Mesothelial cell of epicardium (in vitro differentiated cells): ENCODE results near the gene KAZN. TPM values are rescaled to one million over a fixed set of nuclear protein-coding genes. Genes with fewer than 3 reads are reported as not detected.

Experiments used
- DNase-seq, 2 experiments: peaks; one replicate each; pipeline ENCODE4 v3.0.0; 2021; ENCODE audit warnings: low spot score in 2 of 2; ENCODE audit not compliant: unreplicated experiment in 2 of 2
- H3K27ac Mint-ChIP-seq: 2 replicates; pipeline ENCODE4 v1.8.0; 2021; ENCODE audit warnings: mixed read lengths
- H3K27me3 Mint-ChIP-seq: 2 replicates; pipeline ENCODE4 v1.8.0; 2021; ENCODE audit warnings: low read depth, mixed read lengths
- H3K36me3 Mint-ChIP-seq: 2 replicates; pipeline ENCODE4 v1.8.0; 2021; ENCODE audit warnings: mixed read lengths
- H3K4me1 Mint-ChIP-seq: 2 replicates; pipeline ENCODE4 v1.8.0; 2021; ENCODE audit warnings: mixed read lengths
- H3K4me3 Mint-ChIP-seq: 2 replicates; pipeline ENCODE4 v1.8.0; 2021; ENCODE audit warnings: mild to moderate bottlenecking, moderate library complexity, mixed read lengths
- H3K9me3 Mint-ChIP-seq: 2 replicates; pipeline ENCODE4 v1.8.0; 2021; ENCODE audit warnings: mixed read lengths
- CTCF ChIP-seq: fragments of 200-600 bp; sonication (generic); IDR thresholded peaks from one replicate; pipeline ENCODE4 v1.5.0; 2021; ENCODE audit warnings: antibody characterized with exemption; ENCODE audit not compliant: unreplicated experiment
- total RNA-seq: library from RNA; stranded (reverse); gene quantifications from 3 replicates; pipeline ENCODE4 v1.2.1, GENCODE V29; 2021

KAZN gene
- total RNA-seq, 1 donor from 2014 or later = 38.4 TPM

GRCh38 chr1:15110128-15110866, 511.8 kb downstream of the KAZN start:
- peaks cover under 1% of the 10 kb centered on the region for H3K9me3 Mint-ChIP-seq
- no peak for TF ChIP-seq CTCF
- H3K4me1 Mint-ChIP-seq = peaks cover 17% of the 10 kb centered on the region
- peaks cover 3% of the 10 kb centered on the region for H3K36me3 Mint-ChIP-seq
- H3K27me3 Mint-ChIP-seq = no peaks in the 10 kb centered on the region
- H3K27ac Mint-ChIP-seq = no peak overlapping the region
- no peak overlapping the region for H3K4me3 Mint-ChIP-seq
- DNase-seq = no peak

GRCh38 chr1:15110867-15111230, 512.4 kb downstream of the KAZN start:
- H3K27me3 Mint-ChIP-seq = no peaks in the 10 kb centered on the region
- peaks cover 6% of the 10 kb centered on the region for H3K36me3 Mint-ChIP-seq
- peaks cover 17% of the 10 kb centered on the region for H3K4me1 Mint-ChIP-seq
- H3K27ac Mint-ChIP-seq = no peak overlapping the region
- no peak for TF ChIP-seq CTCF
- H3K9me3 Mint-ChIP-seq = no peaks in the 10 kb centered on the region
- no peak overlapping the region for H3K4me3 Mint-ChIP-seq
- DNase-seq = no peak

- Mint-ChIP-seq H3K27ac (no peak overlapping the region), H3K27me3 (no peaks in the 10 kb centered on the region), H3K36me3 (peaks cover 7% of the 10 kb centered on the region), H3K4me1 (peaks cover 19% of the 10 kb centered on the region), H3K4me3 (no peak overlapping the region), H3K9me3 (no peaks in the 10 kb centered on the region)
- DNase-seq = no peak
- no peak for TF ChIP-seq CTCF
These were observed 514.7 kb downstream of the KAZN start for GRCh38 chr1:15113146-15113545.

GRCh38 chr1:15114884-15115283, 516.4 kb downstream of the KAZN start:
- H3K4me1 Mint-ChIP-seq = peaks cover 24% of the 10 kb centered on the region
- no peak overlapping the region for H3K4me3 Mint-ChIP-seq
- no peak for DNase-seq
- TF ChIP-seq CTCF = no peak
- H3K27me3 Mint-ChIP-seq = no peaks in the 10 kb centered on the region
- no peaks in the 10 kb centered on the region for H3K9me3 Mint-ChIP-seq
- peaks cover 7% of the 10 kb centered on the region for H3K36me3 Mint-ChIP-seq
- no peak overlapping the region for H3K27ac Mint-ChIP-seq

- no peaks in the 10 kb centered on the region for H3K9me3 Mint-ChIP-seq
- TF ChIP-seq CTCF = no peak
- DNase-seq = no peak
- no peak overlapping the region for H3K4me3 Mint-ChIP-seq
- H3K27me3 Mint-ChIP-seq = no peaks in the 10 kb centered on the region
- H3K36me3 Mint-ChIP-seq = peaks cover 7% of the 10 kb centered on the region
- H3K4me1 Mint-ChIP-seq = peaks cover 24% of the 10 kb centered on the region
- no peak overlapping the region for H3K27ac Mint-ChIP-seq
These were observed 517.3 kb downstream of the KAZN start for GRCh38 chr1:15115542-15116330.
